NOMO-1 (cell line): ENCODE results near the gene ISLR.
"Not testable (repeated sequence)": the region's sequence is repeated elsewhere in the genome, so short reads cannot be mapped to it uniquely, and the experiment has no call there.

ENCODE experiments used
- DNase-seq, 2 experiments: peaks; one replicate each; lab custom pipeline; 2025; ENCODE audit not compliant: unreplicated experiment in 2 of 2; lab: John Stamatoyannopoulos, UW

The ISLR gene

GRCh38 chr15:74136814-74137536, 36.5 kb upstream of the ISLR start:
- no peak for DNase-seq

GRCh38 chr15:74137537-74137894, 36.0 kb upstream of the ISLR start:
- DNase-seq, result no peak

GRCh38 chr15:74138642-74139041, 34.9 kb upstream of the ISLR start:
- no peak for DNase-seq

GRCh38 chr15:74141591-74141990, 31.9 kb upstream of the ISLR start:
- no peak for DNase-seq

- DNase-seq, result no peak
These were observed 29.2 kb upstream of the ISLR start for GRCh38 chr15:74144153-74144775.

- DNase-seq, result no peak
These were observed 27.2 kb upstream of the ISLR start for GRCh38 chr15:74146277-74146800.

GRCh38 chr15:74147051-74147450, 26.5 kb upstream of the ISLR start:
- no peak for DNase-seq

- DNase-seq, result no peak
These were observed 17.6 kb upstream of the ISLR start for GRCh38 chr15:74155766-74156417.

- no peak for DNase-seq
These were observed 16.7 kb upstream of the ISLR start for GRCh38 chr15:74156678-74157411.

GRCh38 chr15:74157868-74158827, 15.4 kb upstream of the ISLR start:
- no peak for DNase-seq

- DNase-seq, result no peak
These were observed 14.5 kb upstream of the ISLR start for GRCh38 chr15:74158855-74159650.

- no peak for DNase-seq
These were observed 13.7 kb upstream of the ISLR start for GRCh38 chr15:74159773-74160172.

- not testable (repeated sequence) for DNase-seq
These were observed 13.1 kb upstream of the ISLR start for GRCh38 chr15:74160390-74160789.

GRCh38 chr15:74162195-74162536, 11.3 kb upstream of the ISLR start:
- DNase-seq, result not testable (repeated sequence)

GRCh38 chr15:74165461-74165860, 8.0 kb upstream of the ISLR start:
- no peak for DNase-seq

- DNase-seq, result no peak
These were observed 5.6 kb upstream of the ISLR start for GRCh38 chr15:74167891-74168331.

- no peak for DNase-seq
These were observed 4.8 kb upstream of the ISLR start for GRCh38 chr15:74168711-74169126.

- DNase-seq, result no peak
These were observed 3.3 kb upstream of the ISLR start for GRCh38 chr15:74170071-74170844.
